Measurements from ENCODE around the gene SNX25.

SNX25 gene

DNA sequence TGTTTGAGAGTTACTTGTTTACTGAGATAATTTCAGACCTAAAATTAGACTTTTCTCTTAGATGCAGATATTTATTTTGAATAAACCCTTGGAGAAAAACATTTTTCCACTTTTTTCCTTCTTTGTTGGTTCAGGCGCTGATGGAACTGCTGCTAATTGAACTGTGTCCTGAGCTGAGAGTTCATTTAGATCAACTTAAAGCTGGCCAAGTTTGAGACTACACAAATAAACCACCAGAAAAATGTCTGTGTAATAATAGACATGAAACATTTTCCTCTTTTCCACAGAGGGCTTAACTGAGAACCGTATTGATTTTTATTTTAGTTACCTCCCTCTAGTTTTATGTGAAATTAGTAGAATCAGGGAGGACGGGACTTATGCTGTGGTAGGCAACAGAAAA lies 153.9 kb downstream of the SNX25 start:
- Histone ChIP-seq H3K4me3 (ENCODE audit: low read length in 2 of 2) (no peak overlapping the region), H3K27me3 (ENCODE audit: control insufficient read depth in 2 of 2, insufficient read depth in 2 of 2, low read length in 2 of 2) (no peaks in the 10 kb centered on the region), H3K36me3 (ENCODE audit: control insufficient read depth in 2 of 2, insufficient read depth in 2 of 2, low read length in 2 of 2) (peaks cover 0 to 4% of the 10 kb centered on the region in 2 donors), H3K27ac (ENCODE audit: low read depth in 2 of 2, low read length in 2 of 2) (no peak overlapping the region), H3K9me3 (ENCODE audit: control insufficient read depth in 2 of 2, low read length in 2 of 2) (no peaks in the 10 kb centered on the region), H3K4me1 (ENCODE audit: control insufficient read depth in 2 of 2, insufficient read depth in 2 of 2, low read length in 2 of 2) (no peaks in the 10 kb centered on the region), H3K9ac (ENCODE audit: low read depth in 1 of 2, low read length in 2 of 2) (no peak overlapping the region)

DNA sequence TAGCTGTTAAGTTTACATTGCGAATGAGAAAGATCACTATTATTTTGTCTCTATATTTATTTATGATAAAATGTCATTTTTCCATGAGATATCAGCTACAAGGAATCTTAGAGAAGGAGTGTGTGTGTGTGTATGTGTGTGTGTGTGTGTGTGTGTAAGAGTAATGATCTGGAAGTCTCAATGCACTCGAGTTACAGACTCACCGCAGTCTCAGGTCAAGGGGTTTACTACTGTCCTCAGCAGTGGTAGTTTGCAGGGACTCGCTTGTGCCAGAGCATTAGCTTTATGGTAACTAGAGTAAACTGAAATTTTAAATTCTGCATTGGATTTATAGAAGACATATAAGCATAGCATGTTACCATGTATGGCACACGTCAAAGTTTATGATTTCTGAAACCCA lies 155.5 kb downstream of the SNX25 start:
- Histone ChIP-seq H3K27ac (ENCODE audit: low read depth in 2 of 2, low read length in 2 of 2) (no peak overlapping the region), H3K4me1 (ENCODE audit: control insufficient read depth in 2 of 2, insufficient read depth in 2 of 2, low read length in 2 of 2) (no peaks in the 10 kb centered on the region), H3K27me3 (ENCODE audit: control insufficient read depth in 2 of 2, insufficient read depth in 2 of 2, low read length in 2 of 2) (no peaks in the 10 kb centered on the region), H3K36me3 (ENCODE audit: control insufficient read depth in 2 of 2, insufficient read depth in 2 of 2, low read length in 2 of 2) (peaks cover 0 to 4% of the 10 kb centered on the region in 2 donors), H3K9me3 (ENCODE audit: control insufficient read depth in 2 of 2, low read length in 2 of 2) (no peaks in the 10 kb centered on the region), H3K4me3 (ENCODE audit: low read length in 2 of 2) (no peak overlapping the region), H3K9ac (ENCODE audit: low read depth in 1 of 2, low read length in 2 of 2) (no peak overlapping the region)

DNA sequence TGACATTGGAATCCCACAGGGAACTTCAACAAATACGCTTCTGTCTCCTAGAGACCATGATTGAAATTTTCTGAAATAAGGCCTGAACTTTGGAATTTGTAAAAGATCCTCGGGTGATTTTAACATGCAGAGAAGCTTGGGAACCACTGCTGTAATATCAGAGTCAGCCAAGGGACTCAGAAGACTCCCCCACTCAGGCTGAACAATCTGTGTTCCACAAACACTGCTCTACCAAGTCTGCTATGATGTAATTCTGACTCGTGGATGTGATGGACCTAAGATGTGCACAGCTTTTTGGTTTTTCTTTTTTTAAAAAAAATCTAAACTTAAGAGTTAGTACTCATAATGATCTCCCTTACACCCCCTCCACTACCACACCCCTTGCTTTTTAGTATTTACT lies 160.3 kb downstream of the SNX25 start:
- no peak overlapping the region for H3K4me3 ChIP-seq (ENCODE audit: low read length in 2 of 2)
- H3K4me1 ChIP-seq (ENCODE audit: control insufficient read depth in 2 of 2, insufficient read depth in 2 of 2, low read length in 2 of 2) = no peaks in the 10 kb centered on the region
- peaks cover 4% of the 10 kb centered on the region in 2 donors for H3K36me3 ChIP-seq (ENCODE audit: control insufficient read depth in 2 of 2, insufficient read depth in 2 of 2, low read length in 2 of 2)
- H3K9me3 ChIP-seq (ENCODE audit: control insufficient read depth in 2 of 2, low read length in 2 of 2) = no peaks in the 10 kb centered on the region
- H3K9ac ChIP-seq (ENCODE audit: low read depth in 1 of 2, low read length in 2 of 2) = no peak overlapping the region
- no peaks in the 10 kb centered on the region for H3K27me3 ChIP-seq (ENCODE audit: control insufficient read depth in 2 of 2, insufficient read depth in 2 of 2, low read length in 2 of 2)
- H3K27ac ChIP-seq (ENCODE audit: low read depth in 2 of 2, low read length in 2 of 2) = no peak overlapping the region

DNA sequence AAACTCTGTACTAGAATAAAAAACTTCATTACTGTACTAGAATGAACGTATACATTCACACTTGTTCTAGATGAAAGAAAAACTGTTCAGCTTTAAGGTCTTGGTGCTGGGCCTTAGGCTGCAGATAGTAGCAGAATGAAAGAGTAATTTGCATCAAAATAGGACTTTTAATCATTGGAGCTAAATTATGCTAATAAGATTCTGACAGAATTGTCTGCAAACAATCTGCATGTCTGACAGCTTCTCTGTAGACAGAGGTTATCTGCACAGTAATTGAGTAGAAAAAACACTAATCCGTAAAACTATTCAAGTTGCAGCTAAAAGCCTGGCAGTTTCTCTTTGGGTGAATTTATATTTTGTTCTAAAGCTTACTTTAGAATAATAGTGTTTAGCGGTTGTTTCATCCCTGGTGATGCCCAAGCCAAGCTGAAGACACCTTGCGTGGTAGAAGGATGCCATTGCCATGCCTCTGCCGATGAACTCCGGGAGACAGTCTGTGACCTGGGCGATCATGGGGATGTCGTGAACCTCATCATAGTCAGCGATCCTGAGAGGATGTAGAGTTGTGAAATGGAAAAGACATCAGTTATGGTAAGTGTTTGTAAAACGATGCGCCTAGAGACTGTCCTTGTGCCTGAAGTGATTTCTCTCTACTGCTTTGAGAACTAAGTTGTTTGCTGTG lies 161.0 kb downstream of the SNX25 start:
- Histone ChIP-seq H3K27me3 (ENCODE audit: control insufficient read depth in 2 of 2, insufficient read depth in 2 of 2, low read length in 2 of 2) (no peaks in the 10 kb centered on the region), H3K4me3 (ENCODE audit: low read length in 2 of 2) (no peak overlapping the region), H3K9ac (ENCODE audit: low read depth in 1 of 2, low read length in 2 of 2) (no peak overlapping the region), H3K36me3 (ENCODE audit: control insufficient read depth in 2 of 2, insufficient read depth in 2 of 2, low read length in 2 of 2) (peaks cover 4% of the 10 kb centered on the region in 2 donors), H3K9me3 (ENCODE audit: control insufficient read depth in 2 of 2, low read length in 2 of 2) (no peaks in the 10 kb centered on the region), H3K27ac (ENCODE audit: low read depth in 2 of 2, low read length in 2 of 2) (no peak overlapping the region), H3K4me1 (ENCODE audit: control insufficient read depth in 2 of 2, insufficient read depth in 2 of 2, low read length in 2 of 2) (no peaks in the 10 kb centered on the region)

DNA sequence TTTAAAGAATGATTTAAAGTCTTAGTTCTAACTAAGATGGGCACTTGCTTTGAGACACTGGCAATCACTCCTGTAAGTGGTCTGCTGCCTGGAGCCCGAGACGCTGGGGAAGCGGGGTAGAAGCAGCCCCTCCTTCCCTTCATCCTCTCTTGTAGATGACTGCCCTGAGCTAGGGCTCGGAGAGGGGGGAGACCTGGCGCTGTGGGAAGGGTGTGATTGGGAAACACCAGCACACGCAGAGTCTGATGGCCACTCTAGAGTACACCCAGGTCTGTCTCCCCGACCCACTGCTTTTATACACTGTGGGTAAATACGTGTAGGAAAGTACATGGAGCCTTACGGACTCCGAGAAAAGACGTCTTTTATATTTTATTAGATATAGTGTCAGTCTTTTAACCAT lies 162.3 kb downstream of the SNX25 start:
- no peak overlapping the region for H3K27ac ChIP-seq (ENCODE audit: low read depth in 2 of 2, low read length in 2 of 2)
- H3K36me3 ChIP-seq (ENCODE audit: control insufficient read depth in 2 of 2, insufficient read depth in 2 of 2, low read length in 2 of 2) = peaks cover 4% of the 10 kb centered on the region in 2 donors
- no peak overlapping the region for H3K4me3 ChIP-seq (ENCODE audit: low read length in 2 of 2)
- no peaks in the 10 kb centered on the region for H3K27me3 ChIP-seq (ENCODE audit: control insufficient read depth in 2 of 2, insufficient read depth in 2 of 2, low read length in 2 of 2)
- no peaks in the 10 kb centered on the region for H3K4me1 ChIP-seq (ENCODE audit: control insufficient read depth in 2 of 2, insufficient read depth in 2 of 2, low read length in 2 of 2)
- no peaks in the 10 kb centered on the region for H3K9me3 ChIP-seq (ENCODE audit: control insufficient read depth in 2 of 2, low read length in 2 of 2)
- H3K9ac ChIP-seq (ENCODE audit: low read depth in 1 of 2, low read length in 2 of 2) = no peak overlapping the region

DNA sequence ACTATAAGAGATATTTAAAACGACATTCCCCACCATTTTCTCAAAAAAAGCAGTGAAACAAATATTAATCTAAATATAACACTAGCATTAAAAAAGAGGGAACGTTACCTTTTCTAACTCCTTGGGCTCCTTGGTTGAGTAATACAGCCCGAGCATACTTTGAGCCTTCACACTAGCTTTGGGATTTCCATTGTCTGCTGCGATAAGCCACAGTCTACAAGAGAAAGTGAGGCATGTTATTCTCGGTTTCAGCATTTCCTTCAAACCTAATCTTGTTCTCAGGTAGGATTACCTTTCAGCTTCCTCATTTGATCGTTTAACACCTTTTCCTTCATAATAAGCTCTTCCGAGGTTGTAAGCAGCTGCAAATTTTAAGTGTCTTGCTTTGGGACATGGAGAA lies 164.6 kb downstream of the SNX25 start:
- Histone ChIP-seq H3K27ac (ENCODE audit: low read depth in 2 of 2, low read length in 2 of 2) (no peak overlapping the region), H3K9me3 (ENCODE audit: control insufficient read depth in 2 of 2, low read length in 2 of 2) (no peaks in the 10 kb centered on the region), H3K9ac (ENCODE audit: low read depth in 1 of 2, low read length in 2 of 2) (no peak overlapping the region), H3K4me3 (ENCODE audit: low read length in 2 of 2) (no peak overlapping the region), H3K36me3 (ENCODE audit: control insufficient read depth in 2 of 2, insufficient read depth in 2 of 2, low read length in 2 of 2) (peaks cover 0 to 4% of the 10 kb centered on the region in 2 donors), H3K4me1 (ENCODE audit: control insufficient read depth in 2 of 2, insufficient read depth in 2 of 2, low read length in 2 of 2) (no peaks in the 10 kb centered on the region), H3K27me3 (ENCODE audit: control insufficient read depth in 2 of 2, insufficient read depth in 2 of 2, low read length in 2 of 2) (no peaks in the 10 kb centered on the region)

DNA sequence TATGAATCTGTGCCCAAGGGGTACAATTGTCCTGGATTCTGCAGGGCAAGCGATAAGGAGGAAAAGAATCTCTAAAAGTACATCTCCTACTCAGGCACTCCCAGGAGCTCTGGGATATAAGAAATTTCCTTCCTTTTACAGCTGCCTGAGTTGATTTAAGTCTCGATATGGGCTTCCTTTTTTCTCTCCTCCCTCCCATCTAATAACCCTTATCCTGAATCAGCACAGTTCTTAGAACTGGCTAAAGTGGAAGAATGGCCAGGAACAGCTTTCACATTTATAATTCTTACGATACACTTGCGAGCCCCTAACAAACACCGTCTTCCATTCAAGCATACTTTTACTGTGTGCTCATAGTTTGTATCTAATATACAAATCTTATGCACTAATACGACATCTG lies 165.2 kb downstream of the SNX25 start:
- Histone ChIP-seq H3K27me3 (ENCODE audit: control insufficient read depth in 2 of 2, insufficient read depth in 2 of 2, low read length in 2 of 2) (no peaks in the 10 kb centered on the region), H3K4me3 (ENCODE audit: low read length in 2 of 2) (no peak overlapping the region), H3K9ac (ENCODE audit: low read depth in 1 of 2, low read length in 2 of 2) (no peak overlapping the region), H3K36me3 (ENCODE audit: control insufficient read depth in 2 of 2, insufficient read depth in 2 of 2, low read length in 2 of 2) (peaks cover 0 to 4% of the 10 kb centered on the region in 2 donors), H3K9me3 (ENCODE audit: control insufficient read depth in 2 of 2, low read length in 2 of 2) (no peaks in the 10 kb centered on the region), H3K27ac (ENCODE audit: low read depth in 2 of 2, low read length in 2 of 2) (no peak overlapping the region), H3K4me1 (ENCODE audit: control insufficient read depth in 2 of 2, insufficient read depth in 2 of 2, low read length in 2 of 2) (no peaks in the 10 kb centered on the region)

DNA sequence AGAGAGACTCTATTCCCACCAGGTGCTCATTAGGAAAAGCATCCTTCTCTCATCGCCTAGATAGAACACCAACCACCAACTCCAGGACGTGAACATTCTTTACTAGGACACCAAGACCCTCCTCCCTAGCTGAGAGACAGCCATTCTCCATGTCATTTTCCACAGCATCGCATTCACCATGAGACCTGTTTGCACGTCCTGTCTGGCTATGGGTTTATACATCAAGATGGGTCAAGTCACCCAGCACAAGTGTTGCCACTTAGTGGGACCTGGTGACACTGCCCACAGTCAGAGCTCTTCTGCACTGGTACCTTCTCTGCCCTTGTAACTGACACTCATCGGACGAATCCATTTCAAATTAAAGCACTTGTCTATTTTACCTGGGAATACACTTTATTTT lies 168.9 kb downstream of the SNX25 start:
- no peak overlapping the region for H3K27ac ChIP-seq (ENCODE audit: low read depth in 2 of 2, low read length in 2 of 2)
- H3K4me1 ChIP-seq (ENCODE audit: control insufficient read depth in 2 of 2, insufficient read depth in 2 of 2, low read length in 2 of 2) = no peaks in the 10 kb centered on the region
- no peak overlapping the region for H3K9ac ChIP-seq (ENCODE audit: low read depth in 1 of 2, low read length in 2 of 2)
- H3K36me3 ChIP-seq (ENCODE audit: control insufficient read depth in 2 of 2, insufficient read depth in 2 of 2, low read length in 2 of 2) = no peaks in the 10 kb centered on the region
- H3K9me3 ChIP-seq (ENCODE audit: control insufficient read depth in 2 of 2, low read length in 2 of 2) = no peaks in the 10 kb centered on the region
- no peak overlapping the region for H3K4me3 ChIP-seq (ENCODE audit: low read length in 2 of 2)
- no peaks in the 10 kb centered on the region for H3K27me3 ChIP-seq (ENCODE audit: control insufficient read depth in 2 of 2, insufficient read depth in 2 of 2, low read length in 2 of 2)

DNA sequence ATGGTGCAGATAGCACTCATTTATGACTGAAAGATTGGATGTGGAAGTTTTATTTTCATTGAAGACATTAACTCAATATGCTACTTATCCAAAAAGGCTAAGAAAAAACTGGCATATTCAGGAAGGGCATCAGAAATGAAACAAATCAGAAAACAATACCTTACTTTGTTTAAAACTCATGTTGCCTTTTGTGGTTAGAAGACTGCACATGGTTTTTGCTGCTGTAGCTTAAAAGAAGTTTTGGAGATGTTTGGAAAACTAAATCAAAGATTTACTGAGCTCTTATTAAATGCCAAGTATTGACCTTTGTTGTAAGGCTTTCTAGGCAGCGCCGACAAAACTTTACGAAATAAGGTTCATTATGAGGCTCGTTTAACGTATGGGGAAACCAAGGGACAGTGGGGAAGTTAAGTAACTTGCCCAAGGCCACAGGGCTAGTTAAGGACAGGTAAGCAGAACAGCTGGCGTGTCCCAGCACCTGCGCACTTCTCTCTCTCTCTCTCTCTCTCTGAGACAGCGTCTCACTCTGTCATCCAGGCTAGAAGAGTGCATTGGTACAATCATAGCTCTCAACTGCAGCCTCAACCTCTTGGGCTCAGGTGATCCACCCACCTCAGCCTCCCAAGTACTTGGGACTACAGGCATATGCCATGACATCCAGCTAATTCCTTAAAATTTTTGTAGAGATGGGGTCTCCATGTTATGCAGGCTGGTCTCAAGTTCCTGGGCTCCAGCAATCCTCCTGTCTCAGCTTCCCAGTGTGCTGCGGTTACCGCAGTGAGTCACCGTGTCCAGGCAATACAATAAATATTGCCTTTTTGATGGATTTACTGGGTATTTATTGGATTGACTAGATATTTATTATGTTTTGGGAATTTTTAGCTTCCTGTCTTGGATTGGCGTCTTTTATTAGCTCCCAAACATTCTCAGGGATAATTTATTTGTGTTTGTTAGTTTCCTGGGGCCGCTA lies 170.2 kb downstream of the SNX25 start:
- Histone ChIP-seq H3K9ac (ENCODE audit: low read depth in 1 of 2, low read length in 2 of 2) (no peak overlapping the region), H3K36me3 (ENCODE audit: control insufficient read depth in 2 of 2, insufficient read depth in 2 of 2, low read length in 2 of 2) (no peaks in the 10 kb centered on the region), H3K4me3 (ENCODE audit: low read length in 2 of 2) (no peak overlapping the region), H3K4me1 (ENCODE audit: control insufficient read depth in 2 of 2, insufficient read depth in 2 of 2, low read length in 2 of 2) (peaks cover 0 to 3% of the 10 kb centered on the region in 2 donors), H3K27ac (ENCODE audit: low read depth in 2 of 2, low read length in 2 of 2) (no peak overlapping the region), H3K27me3 (ENCODE audit: control insufficient read depth in 2 of 2, insufficient read depth in 2 of 2, low read length in 2 of 2) (no peaks in the 10 kb centered on the region), H3K9me3 (ENCODE audit: control insufficient read depth in 2 of 2, low read length in 2 of 2) (no peaks in the 10 kb centered on the region)

DNA sequence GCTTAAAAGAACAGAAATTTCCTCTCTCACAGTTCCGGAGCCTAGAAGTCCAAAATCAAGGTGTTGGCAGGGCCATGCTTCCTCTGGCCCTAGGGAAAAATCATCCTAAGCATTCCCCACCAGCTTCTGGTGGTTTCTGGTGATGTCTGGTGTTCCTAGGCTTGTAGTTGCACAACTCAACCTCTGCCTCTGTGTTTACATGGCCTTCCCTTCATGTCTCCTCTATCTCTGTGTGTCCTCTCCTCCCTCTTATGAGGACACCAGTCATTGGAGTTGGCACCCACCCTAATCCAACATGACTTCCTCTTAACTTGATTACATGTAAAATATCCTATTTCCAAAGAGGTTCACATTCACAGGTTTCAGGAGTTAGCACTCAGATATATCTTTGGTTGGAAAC lies 170.9 kb downstream of the SNX25 start:
- H3K4me3 ChIP-seq (ENCODE audit: low read length in 2 of 2) = no peak overlapping the region
- no peaks in the 10 kb centered on the region for H3K9me3 ChIP-seq (ENCODE audit: control insufficient read depth in 2 of 2, low read length in 2 of 2)
- no peaks in the 10 kb centered on the region for H3K36me3 ChIP-seq (ENCODE audit: control insufficient read depth in 2 of 2, insufficient read depth in 2 of 2, low read length in 2 of 2)
- no peak overlapping the region for H3K27ac ChIP-seq (ENCODE audit: low read depth in 2 of 2, low read length in 2 of 2)
- no peaks in the 10 kb centered on the region for H3K27me3 ChIP-seq (ENCODE audit: control insufficient read depth in 2 of 2, insufficient read depth in 2 of 2, low read length in 2 of 2)
- H3K4me1 ChIP-seq (ENCODE audit: control insufficient read depth in 2 of 2, insufficient read depth in 2 of 2, low read length in 2 of 2) = peaks cover 3 to 5% of the 10 kb centered on the region in 2 donors
- no peak overlapping the region for H3K9ac ChIP-seq (ENCODE audit: low read depth in 1 of 2, low read length in 2 of 2)
